ENCODE results near the gene TRIM49B.
"Not testable (repeated sequence)": the region's sequence is repeated elsewhere in the genome, so short reads cannot be mapped to it uniquely, and the experiment has no call there.

Gene TRIM49B

DNA sequence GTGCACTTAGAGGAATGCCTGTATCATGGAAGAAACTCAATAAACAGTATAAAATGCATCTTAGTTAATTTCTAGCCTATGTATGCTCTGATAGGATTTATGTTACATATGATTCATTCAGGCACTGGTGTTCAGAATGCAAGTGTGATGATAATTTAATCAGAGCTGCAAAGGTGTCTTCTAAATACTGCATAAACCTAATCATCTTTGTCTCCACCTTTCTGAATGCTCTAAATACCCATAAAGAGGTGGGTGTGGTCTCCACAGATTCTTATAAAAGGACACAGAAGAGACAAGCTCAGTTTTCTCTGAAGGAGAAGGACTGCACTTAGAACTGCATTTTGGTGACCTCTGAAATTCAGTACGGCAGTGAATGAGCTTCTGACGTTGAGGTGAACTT lies at the start of gene TRIM49B:
TRIM49B (plus strand) TSS at position 301 of the 400 bp plus-strand sequence. CDS start 2,777 bp downstream, outside the sequence.
- H3K4me3 ChIP-seq (ENCODE audit: low read depth, low read length); DNase-seq (ENCODE audit: low read depth): not testable (repeated sequence)

DNA sequence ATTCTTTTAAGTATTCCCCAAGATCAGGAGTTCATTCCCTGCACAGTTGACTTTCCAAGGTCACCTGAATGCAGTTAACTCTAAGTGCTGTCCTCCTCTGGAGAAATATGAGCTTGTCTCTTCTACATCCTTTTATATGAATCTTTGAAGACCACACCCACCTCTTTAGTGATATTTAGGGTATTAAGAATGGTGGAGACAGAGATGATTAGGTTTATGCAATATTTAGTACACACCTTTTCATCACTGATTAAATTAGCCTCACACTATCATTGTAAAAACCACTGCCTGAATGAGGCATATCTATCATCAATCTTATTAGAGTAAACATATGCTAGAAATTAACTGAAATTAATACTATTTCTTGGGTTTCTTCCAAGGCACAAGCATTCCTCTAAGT lies 44.8 kb upstream of the TRIM49B start, which contains the start of gene TRIM51G:
TRIM51G (minus strand) TSS at position 101 of the 400 bp plus-strand sequence. CDS start 2,190 bp downstream, outside the sequence.
- not testable (repeated sequence) for DNase-seq (ENCODE audit: low read depth); H3K4me3 ChIP-seq (ENCODE audit: low read depth, low read length)

- DNase-seq (ENCODE audit: low read depth); H3K4me3 ChIP-seq (ENCODE audit: low read depth, low read length): not testable (repeated sequence)
Observed at GRCh38 chr11:49048229-49048628, 19.6 kb downstream of the TRIM49B start.

GRCh38 chr11:49049821-49050220 lies 21.2 kb downstream of the TRIM49B start:
- not testable (repeated sequence) for H3K4me3 ChIP-seq (ENCODE audit: low read depth, low read length); DNase-seq (ENCODE audit: low read depth)

DNA sequence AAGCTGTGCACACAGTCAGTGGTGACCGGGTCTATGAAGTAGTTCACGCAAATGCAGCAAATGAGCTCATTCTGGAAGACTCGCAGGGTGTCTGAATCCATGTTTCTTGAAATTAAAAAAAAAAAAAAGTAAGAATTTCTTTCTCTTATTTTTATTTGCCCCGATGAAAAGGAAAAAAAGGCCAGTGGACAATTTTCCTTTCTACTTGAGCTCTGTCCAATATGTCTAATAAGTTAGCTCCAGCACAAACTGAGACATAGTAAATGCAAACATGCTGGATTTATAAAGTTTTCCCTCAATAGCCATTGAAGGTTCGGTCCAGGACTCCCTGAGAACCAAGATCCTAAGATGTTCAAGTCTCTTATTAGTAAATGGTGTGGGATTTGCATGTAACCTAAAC lies 30.4 kb downstream of the TRIM49B start, which contains the start of gene TRIM64C:
TRIM64C (minus strand) TSS at position 101 of the 400 bp plus-strand sequence; CDS start at position 101, 0 bp downstream.
- not testable (repeated sequence) for DNase-seq (ENCODE audit: low read depth); H3K4me3 ChIP-seq (ENCODE audit: low read depth, low read length)

- H3K4me3 ChIP-seq (ENCODE audit: low read depth, low read length); DNase-seq (ENCODE audit: low read depth): not testable (repeated sequence)
Observed at GRCh38 chr11:49069897-49070296, 41.3 kb downstream of the TRIM49B start.
